SK-N-MC (cell line): ENCODE measurements around the gene NKAIN2.

ENCODE experiments used
- EZH2 ChIP-seq: fragments of 200-600 bp; sonication (generic); IDR thresholded peaks from one replicate; pipeline ENCODE4 v1.6.1; 2017; ENCODE audit warnings: antibody characterized with exemption
- POLR2AphosphoS5 ChIP-seq: IDR thresholded peaks from 2 replicates; pipeline ENCODE4 v1.6.1; 2012; ENCODE audit warnings: mild to moderate bottlenecking, low read depth, low read length, borderline replicate concordance

DNA sequence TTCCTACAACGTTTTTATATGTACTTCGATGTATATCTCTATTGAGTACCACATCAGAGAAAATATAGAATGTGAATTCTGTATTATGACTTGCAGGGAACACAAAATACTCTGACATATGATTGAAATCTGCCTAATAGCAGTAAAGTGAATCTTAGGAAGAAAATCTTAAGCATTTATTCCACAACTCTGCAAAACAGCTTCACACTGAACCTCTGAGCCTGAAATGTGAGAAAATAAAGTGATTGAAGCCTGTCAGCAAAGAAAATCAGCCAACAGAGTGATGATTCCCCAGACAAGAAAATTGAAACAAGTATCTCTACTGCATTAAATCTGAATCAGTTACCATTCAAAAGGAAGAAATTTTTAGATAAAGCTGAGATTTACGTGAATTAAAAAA is 659.1 kb downstream of the NKAIN2 start:
- no peak for TF ChIP-seq EZH2
- TF ChIP-seq POLR2AphosphoS5, result no peak
